ENCODE results near the gene ABL1.

The ABL1 gene

DNA sequence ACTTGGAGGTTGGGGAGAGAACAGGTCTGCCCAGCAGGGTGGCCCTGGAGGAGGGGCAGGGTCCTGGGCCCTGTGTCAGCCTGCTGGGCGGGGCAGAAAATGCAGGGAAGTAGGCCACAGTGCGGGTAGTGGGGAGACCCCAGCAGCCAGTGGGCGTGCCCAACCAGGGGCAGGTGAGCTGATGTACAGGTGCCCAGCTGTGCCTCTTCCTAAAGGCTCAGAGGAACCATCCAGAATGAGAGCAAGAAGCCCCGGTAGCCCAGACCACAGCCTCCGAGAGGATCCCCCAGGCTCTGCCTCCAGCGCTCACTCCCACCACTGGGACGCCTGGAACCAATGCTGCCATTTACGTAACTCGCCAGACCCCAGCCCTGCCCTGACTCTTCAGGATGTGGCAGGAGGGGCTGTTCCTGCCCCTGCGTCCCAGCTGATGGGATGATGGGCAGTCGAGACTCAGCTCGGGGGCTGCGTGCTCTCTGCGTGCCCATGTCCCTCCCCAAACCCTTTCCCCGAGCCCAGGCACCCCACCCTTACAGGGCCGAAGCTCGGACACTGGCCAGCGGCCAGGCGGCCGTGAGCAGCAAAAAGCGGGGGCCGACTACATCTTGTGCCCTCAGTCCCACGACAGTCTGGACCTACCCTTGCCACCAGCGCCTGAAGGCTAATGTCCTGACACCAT is 79.5 kb downstream of the ABL1 start:
- no peak for DNase-seq (ENCODE audit: low read depth in 2 of 2, low spot score in 1 of 2)

DNA sequence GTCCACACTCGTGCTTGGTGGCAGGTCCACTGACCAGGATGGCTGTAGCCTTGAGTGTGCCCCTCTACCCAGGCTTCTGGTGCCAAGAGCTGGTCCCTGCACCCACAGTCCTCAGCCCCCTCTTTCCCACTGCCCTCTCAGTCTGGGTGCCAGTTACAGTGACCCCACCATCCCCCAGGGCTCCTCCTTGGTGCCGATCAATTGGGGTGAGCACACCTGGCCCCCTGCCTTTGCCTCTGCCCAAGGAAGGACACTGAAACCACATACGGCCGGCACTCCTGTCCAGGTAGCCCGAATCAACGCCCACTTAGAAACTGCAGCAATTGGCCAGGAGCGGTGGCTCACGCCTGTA is 80.0 kb downstream of the ABL1 start:
- DNase-seq (ENCODE audit: low read depth in 2 of 2, low spot score in 1 of 2) = no peak

DNA sequence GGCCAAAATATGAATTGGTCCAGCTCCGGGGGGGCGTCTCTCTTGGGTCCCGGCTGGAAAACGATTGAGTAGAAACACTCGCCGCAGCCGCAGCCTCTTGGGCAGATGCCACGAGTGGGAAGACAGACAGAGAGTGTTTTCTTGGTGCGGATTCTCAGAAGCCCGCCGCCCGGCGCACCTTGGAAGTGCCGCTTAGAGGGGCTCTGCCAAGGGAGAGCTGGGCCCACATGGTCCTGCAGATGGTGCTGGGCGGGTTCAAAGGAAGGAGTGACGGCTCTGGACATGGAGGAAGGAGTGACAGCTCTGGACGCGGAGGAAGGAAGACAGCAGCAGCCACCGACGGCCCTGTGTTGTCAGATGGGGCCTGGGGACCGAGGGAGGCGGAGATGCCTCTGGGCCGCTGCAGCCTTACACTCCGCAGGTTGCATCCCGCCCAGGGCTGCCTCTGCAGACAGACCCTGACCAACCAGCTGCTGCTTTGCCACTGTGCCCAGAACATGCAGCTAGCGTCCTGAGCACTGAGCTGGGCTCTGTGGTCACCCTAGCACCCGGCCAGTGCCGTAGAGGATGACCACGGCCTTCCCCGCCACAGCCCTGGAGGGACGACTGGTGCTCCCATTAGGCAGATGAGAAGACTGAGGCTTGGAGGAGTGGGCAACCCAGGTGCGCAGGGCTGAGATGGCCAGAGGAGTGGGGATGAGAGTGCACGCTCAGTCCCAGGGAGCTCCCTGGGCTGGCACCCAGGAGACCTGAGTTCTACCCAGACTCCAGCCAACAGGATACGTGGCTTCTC is 82.3 kb downstream of the ABL1 start:
- no peak for DNase-seq (ENCODE audit: low read depth in 2 of 2, low spot score in 1 of 2)

DNA sequence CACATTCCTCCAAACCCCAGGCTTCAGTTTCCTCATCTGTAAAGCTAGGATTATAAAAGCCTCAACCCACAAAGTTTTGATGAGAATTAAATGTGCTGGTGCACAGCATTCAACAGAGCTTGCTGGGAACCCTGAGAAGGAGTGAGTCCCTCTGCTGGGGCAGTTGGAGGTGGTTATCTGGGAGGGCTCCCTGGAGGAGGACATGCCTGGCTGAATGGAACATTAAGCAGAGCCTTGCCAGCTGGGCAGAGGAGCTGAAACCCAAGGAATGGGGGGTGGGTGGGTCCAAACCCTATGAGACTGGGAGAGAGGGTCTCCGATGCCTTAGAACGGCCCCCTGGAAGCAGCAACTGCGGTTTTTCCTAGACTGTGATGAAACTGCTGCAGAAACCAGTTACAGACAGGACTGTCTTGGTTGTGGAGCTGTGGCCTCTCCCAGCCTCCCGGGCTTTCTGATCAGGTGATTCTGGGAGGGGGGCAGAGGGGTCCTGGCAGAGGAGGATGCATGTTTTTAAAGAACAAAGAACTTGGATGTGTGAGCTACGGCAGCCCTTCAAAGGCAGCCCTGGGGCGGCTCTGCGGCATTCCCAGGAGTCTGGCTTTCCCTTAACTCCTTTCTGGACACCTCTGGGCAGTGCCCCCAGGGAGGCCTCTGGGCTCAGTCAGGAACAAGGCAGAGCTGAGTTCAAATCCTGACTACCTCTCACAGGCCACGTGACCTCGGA is 83.2 kb downstream of the ABL1 start:
- no peak for DNase-seq (ENCODE audit: low read depth in 2 of 2, low spot score in 1 of 2)

DNA sequence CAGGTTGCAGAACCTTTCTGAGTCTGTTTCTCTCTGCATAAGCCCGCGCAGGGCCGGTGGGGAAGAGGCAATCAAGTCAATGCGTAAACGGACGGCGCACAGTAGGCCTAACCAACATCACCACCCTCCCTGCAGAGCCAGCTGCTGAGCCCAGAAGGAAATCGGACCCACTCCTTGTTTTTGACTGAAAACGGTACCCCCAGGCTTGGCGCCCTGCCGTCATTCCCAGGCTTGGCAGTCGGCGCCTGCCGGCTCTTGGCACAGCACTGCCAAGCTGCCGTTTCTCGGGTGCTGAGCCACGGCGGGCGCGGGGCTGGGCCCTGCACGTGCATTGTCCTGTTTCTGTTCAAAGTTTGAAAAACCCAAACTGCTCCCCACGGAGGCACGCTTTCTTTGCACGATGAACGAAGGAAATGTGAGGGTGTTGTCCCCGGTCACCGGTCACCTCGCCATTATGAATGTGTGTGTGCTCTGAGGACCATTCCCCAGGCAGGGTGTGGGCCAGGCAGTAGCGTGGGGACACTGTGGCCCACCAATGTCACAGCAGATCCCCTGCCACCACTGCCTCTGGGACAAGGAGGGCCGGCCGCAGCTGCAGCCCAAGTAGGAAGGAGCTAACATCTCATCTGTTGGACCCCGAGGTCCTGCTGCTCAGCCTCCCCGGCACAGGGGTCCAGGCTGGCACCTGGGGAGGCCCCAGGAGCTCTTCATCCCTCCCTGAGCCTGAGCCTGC is 83.9 kb downstream of the ABL1 start:
- no peak for DNase-seq (ENCODE audit: low read depth in 2 of 2, low spot score in 1 of 2)

DNA sequence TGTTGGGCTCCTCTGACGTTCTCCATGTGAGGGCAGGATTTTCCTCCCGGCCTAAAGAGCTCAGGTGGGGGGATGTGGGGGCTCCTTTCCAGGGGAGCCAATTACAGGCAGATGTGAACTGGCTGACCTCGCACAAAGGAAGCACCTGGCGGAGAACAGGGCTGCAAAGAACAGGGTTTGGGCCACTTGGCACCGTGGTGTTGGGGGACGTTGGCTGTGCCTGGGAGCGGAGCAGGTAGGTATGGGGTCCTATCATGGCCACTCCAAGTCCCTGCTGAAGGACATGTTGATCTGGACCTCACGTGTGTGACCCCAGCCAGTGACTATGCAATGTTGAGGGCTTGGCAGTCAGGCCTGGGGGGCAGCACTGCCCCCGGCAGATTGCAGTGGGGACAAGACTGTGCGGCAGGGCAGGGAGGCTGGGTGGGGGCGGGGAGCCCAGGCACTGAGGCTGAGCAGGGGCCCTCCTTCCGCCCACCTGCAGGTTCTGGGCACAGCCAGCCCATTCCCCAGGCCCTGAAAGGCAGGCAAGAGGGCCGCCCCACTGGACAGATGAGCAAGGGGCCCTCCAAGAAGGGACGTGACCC is 84.6 kb downstream of the ABL1 start:
- DNase-seq (ENCODE audit: low read depth in 2 of 2, low spot score in 1 of 2) = no peak

DNA sequence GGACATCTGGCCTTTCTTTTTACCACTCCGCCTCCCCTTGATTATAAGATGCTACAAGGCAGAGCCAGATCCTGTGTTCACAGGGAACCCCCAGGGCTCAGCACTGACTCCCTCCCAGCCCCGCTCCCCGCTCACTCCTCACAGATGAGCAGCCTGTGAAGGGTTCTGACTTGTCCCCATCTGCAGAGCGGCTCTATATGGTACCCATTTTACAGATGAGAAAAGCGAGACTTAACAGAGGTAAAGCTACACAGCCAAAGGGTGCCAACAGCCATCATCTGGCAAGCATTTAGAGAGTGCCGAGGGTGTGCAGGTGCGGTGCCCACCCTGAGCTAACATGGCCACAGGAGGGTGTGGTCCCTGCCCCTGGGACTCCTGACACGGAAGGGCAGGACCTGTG is 85.2 kb downstream of the ABL1 start:
- DNase-seq (ENCODE audit: low read depth in 2 of 2, low spot score in 1 of 2) = no peak

DNA sequence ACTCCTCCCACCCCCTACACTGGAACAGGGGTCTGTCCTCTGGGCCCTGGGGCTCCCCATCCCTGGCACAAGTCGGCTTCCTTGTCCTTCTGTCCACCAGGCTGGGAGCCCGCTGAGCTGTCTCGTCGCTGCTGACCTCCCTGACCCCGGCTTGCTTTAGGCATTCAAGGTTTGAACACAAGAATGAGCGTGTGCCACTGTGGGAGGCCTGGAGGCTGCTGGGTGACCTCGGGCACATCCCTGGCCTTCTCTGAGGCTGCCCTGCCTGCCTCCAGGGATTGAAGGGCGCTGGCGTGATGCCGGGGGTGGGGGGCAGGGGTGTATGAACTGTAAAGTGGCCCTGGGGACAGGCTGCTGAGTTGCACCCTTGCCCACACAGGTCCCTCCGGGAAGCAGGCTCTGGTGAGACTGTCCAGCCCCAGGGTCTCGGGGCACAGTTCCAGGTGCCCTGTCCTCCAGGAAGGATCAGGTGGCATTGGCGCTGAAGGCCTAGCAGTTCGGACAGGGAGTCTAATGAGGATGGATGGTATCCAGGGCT is 85.8 kb downstream of the ABL1 start:
- DNase-seq (ENCODE audit: low read depth in 2 of 2, low spot score in 1 of 2) = no peak

DNA sequence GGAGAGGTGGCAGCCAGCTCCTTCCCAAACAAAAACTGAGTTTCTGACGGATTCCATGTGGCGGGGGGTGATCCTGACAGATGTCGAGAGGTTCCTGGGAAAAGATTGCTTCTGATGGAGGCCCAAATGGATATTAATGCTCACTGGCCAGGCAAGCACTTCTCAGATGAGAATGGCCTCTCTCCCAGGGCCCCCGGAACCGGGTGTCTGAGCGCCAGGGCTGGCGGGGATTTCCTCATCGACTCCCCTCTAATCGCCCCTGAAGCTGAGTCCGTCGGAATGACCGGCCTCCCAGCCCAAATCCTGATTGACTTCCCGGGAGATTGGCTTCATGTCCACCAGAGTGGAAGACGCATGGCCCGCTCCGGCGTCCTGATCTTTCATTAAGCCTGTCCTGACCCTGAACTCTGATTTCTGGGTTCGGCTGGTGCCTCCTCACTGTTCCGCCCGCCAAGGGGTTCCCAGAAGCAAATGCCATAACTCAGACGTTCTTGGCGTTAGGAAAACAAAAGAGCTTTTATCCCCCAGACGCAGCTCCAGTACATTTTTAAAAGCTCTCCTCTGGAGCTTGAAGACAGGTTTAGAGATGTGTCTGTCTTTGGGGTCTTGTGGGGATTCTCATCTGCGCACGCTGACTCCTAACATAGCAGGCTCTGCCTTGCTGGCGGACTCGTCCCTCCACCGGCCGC is 86.4 kb downstream of the ABL1 start:
- no peak for DNase-seq (ENCODE audit: low read depth in 2 of 2, low spot score in 1 of 2)

DNA sequence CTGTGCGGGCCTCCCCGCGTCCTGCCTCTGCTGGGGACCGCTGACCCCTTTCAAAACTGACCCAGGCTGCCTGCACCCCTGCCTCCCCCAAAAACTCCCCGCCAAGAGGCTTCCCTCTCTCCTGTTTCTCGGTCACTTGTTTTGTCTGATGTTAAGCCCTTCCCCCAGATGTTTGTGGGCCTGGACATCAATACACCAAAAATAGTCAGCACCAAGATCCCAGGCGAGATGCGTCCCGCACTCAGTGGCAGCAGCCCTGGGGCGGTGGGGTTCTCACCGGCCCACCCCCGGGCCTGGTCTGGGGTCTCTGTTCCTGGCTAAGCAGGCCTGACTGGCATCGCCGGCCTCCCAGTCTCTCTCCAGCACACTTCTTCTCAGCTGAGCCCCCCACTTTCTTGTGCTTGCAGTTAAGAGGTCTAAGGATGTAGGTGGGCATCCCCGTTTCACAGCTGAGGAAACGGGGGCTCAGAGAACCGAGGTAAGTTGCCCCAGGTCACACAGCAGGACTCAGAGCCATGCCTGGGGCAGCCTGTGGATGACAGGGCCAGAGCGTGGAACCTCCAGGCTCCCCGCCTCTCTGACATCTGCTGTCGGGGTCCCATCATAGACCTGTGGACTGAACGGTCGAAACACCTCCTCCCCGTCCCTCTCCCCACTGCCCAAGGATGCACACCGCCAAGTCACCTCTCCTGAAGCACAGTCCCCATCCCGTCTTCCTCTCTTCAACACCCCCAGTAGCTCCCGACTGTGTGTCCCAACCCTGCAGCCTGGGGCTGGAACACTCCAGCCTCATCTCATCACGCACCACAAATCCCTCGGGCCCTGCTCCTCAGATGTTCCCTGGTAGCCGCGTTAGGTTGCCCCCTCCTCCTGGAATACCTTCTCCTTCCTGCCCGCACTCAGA is 87.2 kb downstream of the ABL1 start:
- no peak for DNase-seq (ENCODE audit: low read depth in 2 of 2, low spot score in 1 of 2)

DNA sequence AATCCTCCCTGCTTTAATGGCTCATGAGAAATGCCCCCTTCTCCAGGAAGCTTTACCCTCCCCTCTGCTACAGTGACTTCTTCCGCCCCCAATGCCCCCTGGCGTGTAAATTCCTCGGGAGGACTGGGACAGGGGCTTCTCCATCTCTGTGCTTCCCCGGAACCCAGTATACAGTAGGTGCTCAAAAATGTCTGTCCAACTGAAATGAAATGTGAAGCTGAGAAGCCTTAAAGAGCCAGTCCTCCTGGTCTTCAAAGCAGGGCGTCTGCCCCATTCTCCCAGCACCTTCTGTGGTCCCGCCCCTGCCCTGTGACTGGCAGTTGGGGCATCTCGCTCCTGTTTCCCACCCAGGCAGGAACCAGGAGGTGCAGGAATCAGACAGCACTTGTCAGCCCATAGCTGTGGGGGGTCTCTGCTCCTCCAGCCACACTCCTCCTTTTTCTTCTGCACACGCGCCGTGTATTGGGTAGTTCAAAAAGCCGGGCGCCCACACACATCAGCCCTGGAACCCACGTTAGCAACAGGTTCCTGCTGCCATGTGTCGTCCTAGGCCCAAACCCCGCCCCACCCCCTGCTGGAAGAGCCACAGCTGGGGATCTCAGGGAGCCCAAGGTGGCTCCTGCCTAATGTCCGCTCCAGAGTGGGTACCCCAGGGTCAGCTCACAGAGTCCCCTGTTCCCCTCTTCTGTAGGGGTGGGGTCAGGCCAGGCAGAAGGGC is 88.0 kb downstream of the ABL1 start:
- no peak for DNase-seq (ENCODE audit: low read depth in 2 of 2, low spot score in 1 of 2)

DNA sequence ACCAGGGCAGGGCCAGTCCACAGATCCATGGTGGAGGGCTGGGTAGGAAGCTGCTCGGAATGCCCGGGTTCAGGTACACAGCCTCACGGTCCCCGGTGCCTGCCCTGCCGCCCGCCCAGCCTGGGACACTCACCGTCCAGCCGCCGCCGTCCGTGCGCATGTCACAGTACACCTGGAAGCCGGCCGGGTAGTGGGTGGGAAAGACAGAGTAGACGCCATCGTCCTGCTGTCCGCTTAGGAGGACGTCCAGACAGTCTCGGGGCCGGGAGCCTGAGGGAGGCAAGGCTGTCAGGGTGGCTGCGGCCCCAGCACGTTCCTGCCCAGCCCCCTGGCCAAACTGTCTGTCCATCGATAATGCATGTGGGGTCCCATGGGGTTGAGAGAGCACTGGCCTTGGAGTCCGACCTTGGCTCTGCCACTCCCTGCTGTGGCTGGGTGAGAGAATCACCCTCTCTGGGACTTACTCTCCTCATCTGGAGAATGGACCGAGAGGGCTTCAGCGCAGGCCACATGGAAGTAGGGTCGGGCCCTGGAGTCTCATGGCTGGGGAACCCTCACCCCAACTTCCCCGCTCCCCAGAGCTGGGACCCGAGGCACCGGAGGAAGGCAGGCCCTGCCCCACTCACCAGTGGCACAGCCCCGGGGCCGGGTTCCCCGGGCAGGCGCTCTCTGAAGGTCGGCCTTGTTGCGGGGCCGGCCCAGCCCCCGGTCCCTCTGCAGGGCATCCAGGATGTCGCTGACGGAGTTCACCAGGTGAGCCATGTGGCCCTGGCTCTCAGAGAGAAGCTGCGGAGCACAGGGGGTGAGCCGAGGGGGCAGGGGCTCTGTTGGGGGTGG is 88.8 kb downstream of the ABL1 start:
- DNase-seq (ENCODE audit: low read depth in 2 of 2, low spot score in 1 of 2) = no peak

DNA sequence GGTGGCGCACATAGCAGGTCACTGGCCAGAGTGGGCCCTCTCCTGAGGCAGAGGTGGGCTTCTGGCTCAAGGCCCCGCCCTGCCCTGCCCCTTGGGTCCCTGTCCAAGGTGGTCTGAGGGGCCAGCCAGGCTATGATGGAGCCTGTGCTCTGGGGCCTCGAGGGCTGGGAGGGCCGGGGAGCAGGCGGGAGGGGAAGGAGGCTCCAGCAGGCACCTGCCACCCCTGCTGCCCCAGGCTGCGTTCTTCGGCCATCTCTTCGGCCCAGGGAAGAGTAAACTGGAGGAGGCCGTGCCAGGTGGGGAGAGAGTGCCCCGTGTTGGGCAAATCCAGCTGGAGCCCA is 89.4 kb downstream of the ABL1 start:
- no peak for DNase-seq (ENCODE audit: low read depth in 2 of 2, low spot score in 1 of 2)

DNA sequence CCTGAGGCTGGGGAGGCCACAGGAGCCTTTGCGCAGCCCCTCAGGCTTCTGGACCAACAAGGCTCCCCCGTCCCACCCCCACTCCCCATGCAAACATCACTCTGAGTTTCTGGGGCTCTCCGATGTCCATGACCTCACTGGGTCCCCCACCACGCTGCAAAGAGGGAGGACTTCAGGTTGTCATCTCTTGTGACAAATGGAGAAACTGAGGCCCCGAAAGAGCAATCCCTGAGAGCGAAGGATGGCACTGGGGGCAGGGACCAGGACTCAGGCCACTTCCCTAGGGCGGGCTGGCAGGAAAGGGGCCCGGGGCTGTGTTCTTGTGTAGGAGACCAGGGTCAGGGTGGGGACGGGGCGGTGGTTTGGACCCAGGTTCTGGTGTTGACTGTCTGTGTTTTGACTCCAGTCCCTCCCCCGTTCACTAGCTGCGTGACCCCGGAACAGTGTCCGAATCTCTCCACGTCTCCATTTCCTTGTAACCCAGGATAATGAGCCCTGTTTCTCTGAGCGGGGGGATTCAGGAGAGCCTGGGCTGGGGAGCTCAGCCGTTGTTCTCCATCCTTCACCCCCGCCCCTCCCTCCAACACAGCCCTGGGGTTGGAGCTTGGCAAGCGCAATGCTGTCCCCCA is 90.1 kb downstream of the ABL1 start:
- no peak for DNase-seq (ENCODE audit: low read depth in 2 of 2, low spot score in 1 of 2)

DNA sequence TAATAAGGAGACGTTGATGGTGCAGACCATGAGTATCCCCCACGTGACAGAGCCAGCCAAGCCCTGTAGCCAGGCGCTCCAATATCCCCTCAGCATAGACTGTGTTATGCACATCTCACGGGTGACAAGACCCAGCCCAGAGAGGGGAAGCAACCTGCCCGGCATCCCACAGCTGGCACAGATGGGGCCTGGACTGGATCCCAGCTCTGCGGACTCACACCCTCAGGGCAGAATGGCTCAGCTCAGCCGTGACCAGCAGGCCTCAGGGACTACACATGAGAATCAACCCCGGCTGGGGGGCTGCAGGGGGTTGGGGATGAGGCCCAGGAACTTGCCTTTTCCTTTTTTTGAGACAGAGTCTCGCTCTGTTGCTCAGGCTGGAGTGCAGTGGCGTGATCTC is 92.3 kb downstream of the ABL1 start:
- no peak for DNase-seq (ENCODE audit: low read depth in 2 of 2, low spot score in 1 of 2)

DNA sequence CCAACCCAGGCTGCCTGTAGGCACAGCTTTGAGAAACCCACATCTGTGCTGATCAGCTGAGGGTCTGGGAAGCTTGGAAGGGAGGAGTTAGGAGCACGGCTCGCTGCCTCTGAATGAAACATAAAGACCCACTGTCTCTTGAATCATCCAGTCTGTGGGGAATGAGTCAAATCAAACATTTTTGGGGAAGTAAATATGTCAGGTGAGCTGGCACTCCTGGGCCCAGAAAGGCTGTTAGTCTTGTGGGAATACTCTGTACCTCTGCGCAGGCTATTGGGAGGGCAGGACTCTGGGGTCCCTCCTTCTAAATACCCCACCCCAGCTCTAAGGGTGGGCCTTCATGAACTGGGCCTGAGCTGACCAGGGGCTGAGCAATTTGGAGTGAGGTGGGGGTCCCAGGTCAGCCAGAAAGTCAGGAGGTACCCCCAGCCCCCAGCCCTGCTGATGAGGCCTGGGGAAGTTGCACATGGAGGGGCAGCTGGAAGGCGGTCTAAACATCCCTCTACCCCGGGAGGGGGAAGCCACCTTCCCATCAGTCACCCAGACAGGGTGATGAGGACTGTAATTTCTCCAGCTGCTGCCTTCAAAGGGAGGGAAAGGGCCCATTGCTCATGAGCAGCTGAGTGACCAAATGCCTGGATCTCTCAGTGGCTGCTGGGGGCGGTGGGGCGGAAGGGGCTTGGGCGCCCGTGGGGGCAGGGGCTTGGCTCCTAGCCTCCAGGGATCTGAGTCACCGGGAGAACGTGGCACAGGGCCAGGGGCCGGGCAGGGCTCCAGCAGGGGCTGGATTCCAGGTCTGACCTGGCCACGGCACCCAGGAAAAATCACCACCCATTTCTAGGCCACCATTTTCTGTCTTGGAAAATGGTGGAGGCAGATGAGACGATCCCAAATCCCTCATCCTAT is 93.2 kb downstream of the ABL1 start:
- DNase-seq (ENCODE audit: low read depth in 2 of 2, low spot score in 1 of 2) = no peak
